H9 (cell line): Measurements from ENCODE around the gene CAMTA1. TPM values are rescaled to one million over a fixed set of nuclear protein-coding genes. Genes with fewer than 3 reads are reported as not detected.
A peak's percentile ranks its signal among the peaks of the same experiment; 100 is the strongest.

Source experiments
- DNase-seq: peaks from one replicate; pipeline ENCODE4 v3.0.0-alpha.2; 2017
- H2AFZ ChIP-seq: one replicate; pipeline ENCODE4 v1.6.1; 2013; ENCODE audit warnings: mild to moderate bottlenecking, low read length, control low read depth, moderate library complexity
- H2AK5ac ChIP-seq: 2 replicates; pipeline ENCODE4 v1.6.1; 2013; ENCODE audit warnings: low read length, control low read depth, mixed read lengths; ENCODE audit not compliant: insufficient read length
- H2BK120ac ChIP-seq: one replicate; pipeline ENCODE4 v1.6.1; 2013; ENCODE audit warnings: low read depth, mild to moderate bottlenecking, low read length, control low read depth, inconsistent platforms; ENCODE audit not compliant: poor library complexity, severe bottlenecking
- H2BK12ac ChIP-seq: 2 replicates; pipeline ENCODE4 v1.6.1; 2013; ENCODE audit warnings: low read length, control low read depth, mixed read lengths, low read depth; ENCODE audit not compliant: insufficient read length
- H2BK15ac ChIP-seq: 2 replicates; pipeline ENCODE4 v1.6.1; 2013; ENCODE audit warnings: low read depth, low read length, control low read depth
- H2BK20ac ChIP-seq: one replicate; pipeline ENCODE4 v1.6.1; 2013; ENCODE audit warnings: low read depth, mild to moderate bottlenecking, low read length, control low read depth, inconsistent platforms; ENCODE audit not compliant: poor library complexity, severe bottlenecking
- H2BK5ac ChIP-seq: 2 replicates; pipeline ENCODE4 v1.6.1; 2013; ENCODE audit warnings: low read length, control low read depth, mixed read lengths; ENCODE audit not compliant: insufficient read length
- H3K14ac ChIP-seq: 2 replicates; pipeline ENCODE4 v1.6.1; 2013; ENCODE audit warnings: low read length, control low read depth; ENCODE audit not compliant: insufficient read depth
- H3K18ac ChIP-seq: 2 replicates; pipeline ENCODE4 v1.6.1; 2013; ENCODE audit warnings: low read depth, mild to moderate bottlenecking, mixed read lengths, low read length, control low read depth; ENCODE audit not compliant: insufficient read length
- H3K23ac ChIP-seq: 2 replicates; pipeline ENCODE4 v1.6.1; 2013; ENCODE audit warnings: low read length, control low read depth, mixed read lengths, low read depth; ENCODE audit not compliant: insufficient read length
- H3K23me2 ChIP-seq: 2 replicates; pipeline ENCODE4 v1.6.1; 2013; ENCODE audit warnings: low read depth, mild to moderate bottlenecking, mixed read lengths, low read length, control low read depth; ENCODE audit not compliant: insufficient read length, poor library complexity, severe bottlenecking
- H3K27ac ChIP-seq: 2 replicates; pipeline ENCODE4 v1.5.1; 2013; ENCODE audit warnings: low read length, control low read depth, mixed read lengths, low read depth; ENCODE audit not compliant: insufficient read length
- H3K27me3 ChIP-seq: 2 replicates; pipeline ENCODE4 v1.6.1; 2013; ENCODE audit warnings: low read length, control low read depth, inconsistent platforms; ENCODE audit not compliant: insufficient read depth
- H3K4ac ChIP-seq: 2 replicates; pipeline ENCODE4 v1.6.1; 2013; ENCODE audit warnings: low read depth, mild to moderate bottlenecking, control low read depth, inconsistent platforms, low read length, moderate library complexity
- H3K4me1 ChIP-seq: 2 replicates; pipeline ENCODE4 v1.6.1; 2013; ENCODE audit warnings: low read length, control low read depth, inconsistent platforms; ENCODE audit not compliant: insufficient read depth
- H3K4me2 ChIP-seq: 2 replicates; pipeline ENCODE4 v1.6.1; 2013; ENCODE audit warnings: low read length, control low read depth, mixed read lengths; ENCODE audit not compliant: insufficient read length, insufficient read depth
- H3K56ac ChIP-seq: 2 replicates; pipeline ENCODE4 v1.6.1; 2013; ENCODE audit warnings: low read depth, mild to moderate bottlenecking, mixed read lengths, low read length, control low read depth; ENCODE audit not compliant: insufficient read length
- H3K79me1 ChIP-seq: 2 replicates; pipeline ENCODE4 v1.6.1; 2013; ENCODE audit warnings: low read depth, mild to moderate bottlenecking, moderate library complexity, low read length, control low read depth, inconsistent platforms; ENCODE audit not compliant: insufficient read depth, poor library complexity, severe bottlenecking
- H3K79me2 ChIP-seq: 2 replicates; pipeline ENCODE4 v1.6.1; 2013; ENCODE audit warnings: low read length, control low read depth, inconsistent platforms; ENCODE audit not compliant: insufficient read depth
- H3K9ac ChIP-seq: 2 replicates; pipeline ENCODE4 v1.6.1; 2013; ENCODE audit warnings: low read length, control low read depth, mixed read lengths; ENCODE audit not compliant: insufficient read length; ENCODE audit errors: extremely low read depth
- H3K9me3 ChIP-seq: one replicate; pipeline ENCODE4 v1.6.1; 2013; ENCODE audit warnings: low read depth, low read length, inconsistent platforms; ENCODE audit not compliant: control insufficient read depth
- H3T11ph ChIP-seq: one replicate; pipeline ENCODE4 v1.6.1; 2013; ENCODE audit warnings: mild to moderate bottlenecking, low read length, control low read depth, inconsistent platforms
- H4K20me1 ChIP-seq: one replicate; pipeline ENCODE4 v1.6.1; 2013; ENCODE audit not compliant: control insufficient read depth, insufficient read length, insufficient read depth
- H4K5ac ChIP-seq: 2 replicates; pipeline ENCODE4 v1.6.1; 2013; ENCODE audit warnings: low read depth, mild to moderate bottlenecking, mixed read lengths, low read length, control low read depth; ENCODE audit not compliant: insufficient read length
- H4K8ac ChIP-seq: replicated peaks from 2 replicates; pipeline ENCODE4 v1.6.1; 2013; ENCODE audit warnings: low read length, control low read depth, mixed read lengths, low read depth; ENCODE audit not compliant: insufficient read length
- H4K91ac ChIP-seq: 2 replicates; pipeline ENCODE4 v1.6.1; 2013; ENCODE audit warnings: low read depth, mild to moderate bottlenecking, moderate library complexity, mixed read lengths, low read length, control low read depth; ENCODE audit not compliant: insufficient read length
- H3K27ac Mint-ChIP-seq, 3 experiments: 2 replicates in 2 of 3; 3 replicates in 1 of 3; pipeline ENCODE4 v1.8.0; 2020 to 2021; ENCODE audit warnings: mixed read lengths in 3 of 3, mild to moderate bottlenecking in 1 of 3, moderate library complexity in 1 of 3
- H3K27me3 Mint-ChIP-seq: 2 replicates; pipeline ENCODE4 v1.8.0; 2021; ENCODE audit warnings: low read depth, mild to moderate bottlenecking, moderate library complexity, mixed read lengths
- H3K36me3 Mint-ChIP-seq, 3 experiments: 2 replicates in 2 of 3; 3 replicates in 1 of 3; pipeline ENCODE4 v1.8.0; 2020 to 2021; ENCODE audit warnings: low read depth in 3 of 3, mixed read lengths in 3 of 3; ENCODE audit not compliant: insufficient read depth in 1 of 3
- H3K4me1 Mint-ChIP-seq, 2 experiments: 2 replicates each; pipeline ENCODE4 v1.8.0; 2020; ENCODE audit warnings: mixed read lengths in 2 of 2
- H3K4me3 Mint-ChIP-seq, 2 experiments: 2 replicates in 1 of 2; 3 replicates in 1 of 2; pipeline ENCODE4 v1.8.0; 2020 to 2021; ENCODE audit warnings: mild to moderate bottlenecking in 2 of 2, mixed read lengths in 2 of 2, moderate library complexity in 1 of 2
- H3K9me3 Mint-ChIP-seq, 2 experiments: 2 replicates in 1 of 2; 3 replicates in 1 of 2; pipeline ENCODE4 v1.8.0; 2020; ENCODE audit warnings: mild to moderate bottlenecking in 2 of 2, mixed read lengths in 2 of 2, moderate library complexity in 1 of 2
- WGBS: extraction: QIAGEN DNeasy Blood & Tissue Kit; methylation state at CpG from one replicate; pipeline ENCODE4 v1.1.7; 2013; ENCODE audit warnings: missing lambda C conversion rate, low lambda C conversion rate, mixed read lengths; ENCODE audit not compliant: insufficient read length; ENCODE audit errors: extremely low coverage; 5-methylcytosine and 5-hydroxymethylcytosine counted together
- total RNA-seq: library from RNA; stranded (reverse); gene quantifications from 2 replicates; pipeline ENCODE4 v1.2.1, GENCODE V29; 2021
- TF ChIP-seq, protein P1 (sequence below): fragments of 200-600 bp; sonication (generic); conservative IDR thresholded peaks from 3 replicates; pipeline ENCODE4 v1.8.0; 2021; ENCODE audit warnings: antibody characterized with exemption, mild to moderate bottlenecking

Gene CAMTA1
- total RNA-seq, 1 experiment from 2014 or later, result 115 TPM

DNA sequence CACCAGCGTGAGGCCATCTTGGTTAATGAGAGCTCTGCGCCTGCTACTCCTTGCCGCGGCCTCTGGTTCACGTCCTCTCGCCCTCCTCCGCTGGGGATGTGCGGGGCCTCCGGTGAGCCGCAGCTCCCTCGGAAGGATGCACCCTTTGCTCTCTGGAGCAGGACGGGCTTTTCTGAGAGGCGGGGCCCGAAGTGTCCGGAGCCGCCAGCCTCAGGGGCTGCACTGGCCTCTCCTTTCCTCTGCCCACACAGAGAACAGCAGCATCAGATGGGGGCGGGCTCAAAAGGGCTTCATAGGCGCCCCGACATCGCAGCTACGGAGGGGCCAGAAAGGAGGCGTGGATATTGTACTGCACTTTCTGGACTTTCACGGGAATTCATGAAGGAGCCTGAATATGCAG is 284.7 kb downstream of the CAMTA1 start:
- no CpG with 5 or more reads among the region's 23 CpGs for WGBS
- Mint-ChIP-seq H3K4me3 (peak overlapping the region; percentile 60 to 75), H3K4me1 (peaks cover 4% of the 10 kb centered on the region in 2 experiments; a peak in 2 of 4 replicates), H3K9me3 (no peaks in the 10 kb centered on the region), H3K27ac (no peak overlapping the region), H3K27me3 (peaks cover 27% of the 10 kb centered on the region), H3K36me3 (no peaks in the 10 kb centered on the region)
- no peak overlapping the region for H2BK5ac ChIP-seq
- H3K23ac ChIP-seq, result no peak overlapping the region
- no peak overlapping the region for H3K14ac ChIP-seq
- H3K23me2 ChIP-seq, result peaks cover 7% of the 10 kb centered on the region
- no peak overlapping the region for H3K27ac ChIP-seq
- no peak overlapping the region for H2AK5ac ChIP-seq
- H3K56ac ChIP-seq, result no peak overlapping the region
- H3K9ac ChIP-seq, result no peak overlapping the region
- H3K4ac ChIP-seq, result no peak overlapping the region
- H3T11ph ChIP-seq, result no peak overlapping the region
- no peak overlapping the region for H2BK20ac ChIP-seq
- no peak overlapping the region for H4K8ac ChIP-seq
- H4K5ac ChIP-seq, result no peak overlapping the region
- peak overlapping the region; percentile 82 for H3K4me2 ChIP-seq
- no peak overlapping the region for H2BK15ac ChIP-seq
- peak overlapping the region; percentile 66 for H2AFZ ChIP-seq
- H4K91ac ChIP-seq, result no peak overlapping the region
- H4K20me1 ChIP-seq, result no peaks in the 10 kb centered on the region
- no peak overlapping the region for H2BK12ac ChIP-seq
- no peaks in the 10 kb centered on the region for H3K27me3 ChIP-seq
- TF ChIP-seq, protein P1, sequence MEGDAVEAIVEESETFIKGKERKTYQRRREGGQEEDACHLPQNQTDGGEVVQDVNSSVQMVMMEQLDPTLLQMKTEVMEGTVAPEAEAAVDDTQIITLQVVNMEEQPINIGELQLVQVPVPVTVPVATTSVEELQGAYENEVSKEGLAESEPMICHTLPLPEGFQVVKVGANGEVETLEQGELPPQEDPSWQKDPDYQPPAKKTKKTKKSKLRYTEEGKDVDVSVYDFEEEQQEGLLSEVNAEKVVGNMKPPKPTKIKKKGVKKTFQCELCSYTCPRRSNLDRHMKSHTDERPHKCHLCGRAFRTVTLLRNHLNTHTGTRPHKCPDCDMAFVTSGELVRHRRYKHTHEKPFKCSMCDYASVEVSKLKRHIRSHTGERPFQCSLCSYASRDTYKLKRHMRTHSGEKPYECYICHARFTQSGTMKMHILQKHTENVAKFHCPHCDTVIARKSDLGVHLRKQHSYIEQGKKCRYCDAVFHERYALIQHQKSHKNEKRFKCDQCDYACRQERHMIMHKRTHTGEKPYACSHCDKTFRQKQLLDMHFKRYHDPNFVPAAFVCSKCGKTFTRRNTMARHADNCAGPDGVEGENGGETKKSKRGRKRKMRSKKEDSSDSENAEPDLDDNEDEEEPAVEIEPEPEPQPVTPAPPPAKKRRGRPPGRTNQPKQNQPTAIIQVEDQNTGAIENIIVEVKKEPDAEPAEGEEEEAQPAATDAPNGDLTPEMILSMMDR, result no peak
- peak; percentile 79 for DNase-seq
- no peaks in the 10 kb centered on the region for H3K9me3 ChIP-seq
- H2BK120ac ChIP-seq, result no peak overlapping the region
- H3K79me2 ChIP-seq, result no peaks in the 10 kb centered on the region
- no peaks in the 10 kb centered on the region for H3K4me1 ChIP-seq
- H3K79me1 ChIP-seq, result no peaks in the 10 kb centered on the region
- H3K18ac ChIP-seq, result no peak overlapping the region
